Keratinocyte (primary cell): ENCODE data around the gene PARD3. TPM values are rescaled to one million over a fixed set of nuclear protein-coding genes. Genes with fewer than 3 reads are reported as not detected.

Source experiments
- DNase-seq: peaks from one replicate; pipeline ENCODE4 v3.0.0-alpha.2; 2011; ENCODE audit warnings: low read depth, missing footprints, low spot score
- FAIRE-seq: peaks from 2 replicates; lab custom pipeline; 2011; peaks lifted over from hg19 to GRCh38; lab: Jason Lieb, UNC
- H2AFZ ChIP-seq: 2 replicates; pipeline ENCODE4 v1.6.0; 2012; ENCODE audit warnings: low read length, control low read depth, inconsistent platforms; ENCODE audit not compliant: control insufficient read depth
- H3K27ac ChIP-seq: 2 replicates; pipeline ENCODE4 v1.5.1; 2011; ENCODE audit warnings: low read length; ENCODE audit not compliant: control insufficient read depth, insufficient read depth
- H3K27me3 ChIP-seq: 3 replicates; pipeline ENCODE4 v1.6.0; 2011; ENCODE audit warnings: low read length; ENCODE audit not compliant: control insufficient read depth, insufficient read depth; ENCODE audit errors: extremely low read depth
- H3K36me3 ChIP-seq, 2 experiments: 2 replicates in 1 of 2; 3 replicates in 1 of 2; pipeline ENCODE4 v1.5.1; 2011; ENCODE audit warnings: low read length in 2 of 2, mild to moderate bottlenecking in 1 of 2; ENCODE audit not compliant: control insufficient read depth in 2 of 2, insufficient read depth in 2 of 2; ENCODE audit errors: extremely low read depth in 1 of 2
- H3K4me1 ChIP-seq: 3 replicates; pipeline ENCODE4 v1.5.1; 2011; ENCODE audit warnings: low read length; ENCODE audit not compliant: control insufficient read depth, insufficient read depth; ENCODE audit errors: extremely low read depth
- H3K4me2 ChIP-seq: 3 replicates; pipeline ENCODE4 v1.6.0; 2011; ENCODE audit warnings: low read depth, low read length; ENCODE audit not compliant: control insufficient read depth, insufficient read depth; ENCODE audit errors: extremely low read depth
- H3K4me3 ChIP-seq, 3 experiments: fragments of 200-600 bp in 1 of 3; sonication (generic) in 1 of 3; 2 replicates in 2 of 3; 3 replicates in 1 of 3; pipeline ENCODE4 v1.5.1; 2011 to 2016; ENCODE audit warnings: low read length in 3 of 3, mild to moderate bottlenecking in 3 of 3, control low read depth in 2 of 3, inconsistent platforms in 1 of 3, low read depth in 1 of 3, mixed read lengths in 1 of 3, mixed run types in 1 of 3, moderate library complexity in 1 of 3; ENCODE audit not compliant: control insufficient read depth in 2 of 3, insufficient read depth in 2 of 3; ENCODE audit errors: extremely low read depth in 1 of 3
- H3K79me2 ChIP-seq: 2 replicates; pipeline ENCODE4 v1.6.0; 2012; ENCODE audit warnings: low read length; ENCODE audit not compliant: control insufficient read depth, insufficient read depth
- H3K9ac ChIP-seq: 3 replicates; pipeline ENCODE4 v1.6.0; 2011; ENCODE audit warnings: low read length; ENCODE audit not compliant: control insufficient read depth, insufficient read depth; ENCODE audit errors: extremely low read depth
- H3K9me1 ChIP-seq: 3 replicates; pipeline ENCODE4 v1.6.0; 2011; ENCODE audit warnings: low read length; ENCODE audit not compliant: control insufficient read depth, insufficient read depth; ENCODE audit errors: extremely low read depth
- H3K9me3 ChIP-seq: 2 replicates; pipeline ENCODE4 v1.5.1; 2012; ENCODE audit warnings: low read depth, low read length; ENCODE audit not compliant: control insufficient read depth
- H4K20me1 ChIP-seq: 3 replicates; pipeline ENCODE4 v1.6.0; 2011; ENCODE audit warnings: low read length; ENCODE audit not compliant: control insufficient read depth, insufficient read depth; ENCODE audit errors: extremely low read depth
- EZH2 ChIP-seq: IDR thresholded peaks from one replicate; pipeline ENCODE4 v1.6.1; 2012; ENCODE audit warnings: inconsistent platforms, mild to moderate bottlenecking, low read length, moderate library complexity
- dilution Hi-C: fragments of 300-500 bp; cut with MboI; formaldehyde crosslinking; loops from one replicate; pipeline ENCODE4 v1.7.0; 2020; ENCODE audit warnings: low sequenced_read_pairs; ENCODE audit not compliant: extremely low pct_ligation_motif_present
- polyA plus RNA-seq, 5 experiments: library from polyadenylated mRNA; depleted of rRNA in 3 of 5; stranded (reverse) in 3 of 5; stranded (forward) in 1 of 5; unstranded in 1 of 5; fragments of >200 nt; gene quantifications; 1 replicate in 1 of 5; 2 replicates in 3 of 5; 3 replicates in 1 of 5; pipeline versions ENCODE4 v1.2.1 to v1.2.3, GENCODE V29; 2011 to 2012; ENCODE audit warnings: missing spikeins in 2 of 5, low read depth in 1 of 5, low replicate concordance in 1 of 5
- TF ChIP-seq, protein P1 (sequence below), 3 experiments: IDR thresholded peaks in 1 of 3; conservative IDR thresholded peaks in 1 of 3; optimal IDR thresholded peaks in 1 of 3; 2 replicates in 2 of 3; 3 replicates in 1 of 3; pipeline versions ENCODE3 to v1.5.1; 2011; ENCODE audit warnings: low read length in 3 of 3, mild to moderate bottlenecking in 3 of 3, moderate library complexity in 2 of 3, control low read depth in 1 of 3, inconsistent platforms in 1 of 3; ENCODE audit not compliant: insufficient read depth in 2 of 3; ENCODE audit errors: extremely low read depth in 1 of 3

Gene PARD3
- polyA plus RNA-seq, 1 donor (not counting 4 experiments of a cell fraction or from before 2014, with no cell fraction given): 46.4 TPM

DNA sequence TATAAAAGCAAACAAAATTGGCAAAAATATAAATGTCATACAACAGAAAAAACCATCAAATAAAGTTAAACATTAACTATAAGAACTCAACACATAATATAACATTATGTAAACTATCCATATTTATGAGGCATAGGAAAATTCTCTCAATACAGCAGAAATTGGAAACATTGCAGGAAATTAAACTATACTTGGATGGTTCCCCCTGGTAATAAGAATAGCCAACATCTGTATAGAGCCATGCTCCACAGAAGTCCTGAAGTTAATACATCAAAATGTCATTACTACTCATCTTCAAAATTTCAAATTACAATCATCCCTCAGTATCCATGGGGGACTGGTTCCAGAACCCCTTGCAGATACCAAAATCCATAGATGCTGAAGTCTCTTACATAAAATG, 350.5 kb downstream of the PARD3 start:
- Histone ChIP-seq H3K27ac (no peak overlapping the region), H3K36me3 (peaks cover 1 to 4% of the 10 kb centered on the region in 2 experiments), H3K4me3 (no peak overlapping the region), H3K9me1 (no peaks in the 10 kb centered on the region), H2AFZ (no peak overlapping the region), H3K9me3 (no peaks in the 10 kb centered on the region), H3K27me3 (no peaks in the 10 kb centered on the region), H4K20me1 (no peaks in the 10 kb centered on the region), H3K9ac (no peak overlapping the region), H3K4me1 (no peaks in the 10 kb centered on the region), H3K79me2 (no peaks in the 10 kb centered on the region), H3K4me2 (no peak overlapping the region)
- FAIRE-seq: no peak
- DNase-seq: no peak
- dilution Hi-C loops: no loop called here
- no peak for TF ChIP-seq EZH2
- TF ChIP-seq, protein P1, sequence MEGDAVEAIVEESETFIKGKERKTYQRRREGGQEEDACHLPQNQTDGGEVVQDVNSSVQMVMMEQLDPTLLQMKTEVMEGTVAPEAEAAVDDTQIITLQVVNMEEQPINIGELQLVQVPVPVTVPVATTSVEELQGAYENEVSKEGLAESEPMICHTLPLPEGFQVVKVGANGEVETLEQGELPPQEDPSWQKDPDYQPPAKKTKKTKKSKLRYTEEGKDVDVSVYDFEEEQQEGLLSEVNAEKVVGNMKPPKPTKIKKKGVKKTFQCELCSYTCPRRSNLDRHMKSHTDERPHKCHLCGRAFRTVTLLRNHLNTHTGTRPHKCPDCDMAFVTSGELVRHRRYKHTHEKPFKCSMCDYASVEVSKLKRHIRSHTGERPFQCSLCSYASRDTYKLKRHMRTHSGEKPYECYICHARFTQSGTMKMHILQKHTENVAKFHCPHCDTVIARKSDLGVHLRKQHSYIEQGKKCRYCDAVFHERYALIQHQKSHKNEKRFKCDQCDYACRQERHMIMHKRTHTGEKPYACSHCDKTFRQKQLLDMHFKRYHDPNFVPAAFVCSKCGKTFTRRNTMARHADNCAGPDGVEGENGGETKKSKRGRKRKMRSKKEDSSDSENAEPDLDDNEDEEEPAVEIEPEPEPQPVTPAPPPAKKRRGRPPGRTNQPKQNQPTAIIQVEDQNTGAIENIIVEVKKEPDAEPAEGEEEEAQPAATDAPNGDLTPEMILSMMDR (optimal IDR thresholded peaks at IDR 0.05 in 1 of 3, IDR thresholded peaks at IDR 0.05 in 1 of 3, conservative IDR thresholded peaks at IDR 0.05 in 1 of 3; ENCODE audit: extremely low read depth in 1 of 3, insufficient read depth in 2 of 3, low read length in 3 of 3): no peak

DNA sequence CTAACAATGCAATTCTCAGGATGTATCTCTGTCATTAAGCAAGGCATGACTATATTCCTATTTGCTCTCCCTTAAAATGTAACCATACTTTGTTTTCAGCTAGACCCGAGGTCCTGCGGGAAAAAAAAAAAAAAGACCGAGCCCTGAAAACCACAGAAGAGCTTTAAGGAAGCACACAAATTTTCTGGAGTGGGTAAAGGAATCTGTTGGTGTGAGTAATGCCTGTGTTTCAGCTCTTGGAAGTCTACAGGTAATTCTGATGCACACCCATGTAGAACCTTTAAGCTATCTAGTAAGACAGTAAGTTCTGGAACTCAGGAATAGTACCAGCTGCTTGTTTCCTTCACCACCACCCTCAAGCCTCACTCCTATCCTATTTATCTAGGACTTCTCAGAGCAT, 351.1 kb downstream of the PARD3 start:
- Histone ChIP-seq H3K36me3 (peaks cover 1 to 4% of the 10 kb centered on the region in 2 experiments), H4K20me1 (no peaks in the 10 kb centered on the region), H3K4me1 (no peaks in the 10 kb centered on the region), H3K9me1 (no peaks in the 10 kb centered on the region), H3K9me3 (no peaks in the 10 kb centered on the region), H3K27me3 (no peaks in the 10 kb centered on the region), H3K4me3 (no peak overlapping the region), H3K79me2 (no peaks in the 10 kb centered on the region), H3K4me2 (no peak overlapping the region), H3K9ac (no peak overlapping the region), H2AFZ (no peak overlapping the region), H3K27ac (no peak overlapping the region)
- dilution Hi-C loops: no loop called here
- DNase-seq (no peak), FAIRE-seq (no peak)
- TF ChIP-seq EZH2: no peak
- TF ChIP-seq, protein P1 (optimal IDR thresholded peaks at IDR 0.05 in 1 of 3, IDR thresholded peaks at IDR 0.05 in 1 of 3, conservative IDR thresholded peaks at IDR 0.05 in 1 of 3; ENCODE audit: extremely low read depth in 1 of 3, insufficient read depth in 2 of 3, low read length in 3 of 3): no peak
